HG02798 (cell line): ENCODE results near the gene VENTX.

Experiments used
- ATAC-seq: cut with Tn5 transposase; IDR thresholded peaks from one replicate; pipeline ENCODE4 v1.9.1; 2021; ENCODE audit warnings: mild to moderate bottlenecking; ENCODE audit not compliant: unreplicated experiment, poor library complexity

VENTX gene

DNA sequence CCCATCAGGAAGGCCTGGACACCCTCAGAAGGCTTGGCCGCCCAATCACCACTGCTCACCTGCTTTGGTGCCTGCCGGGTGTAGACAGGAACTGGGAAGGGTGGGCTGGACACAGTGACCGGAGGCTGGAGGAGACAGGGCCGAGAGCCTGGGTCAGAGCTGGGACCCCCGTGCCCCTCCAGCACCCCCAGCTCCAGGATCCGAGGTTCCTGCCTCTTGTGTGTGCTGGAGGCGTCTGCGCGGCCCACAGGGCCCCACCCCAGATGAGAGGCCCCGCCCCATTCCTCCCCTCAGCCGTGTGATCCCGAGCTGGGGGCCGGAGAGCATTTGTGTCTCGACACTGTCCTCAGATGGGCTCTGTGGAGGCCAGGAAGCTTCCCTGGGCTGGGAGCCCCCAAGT lies 29.6 kb downstream of the VENTX start:
- no peak for ATAC-seq

- no peak for ATAC-seq
These were observed 30.2 kb downstream of the VENTX start for GRCh38 chr10:133267829-133268228.

GRCh38 chr10:133268532-133268931 lies 30.9 kb downstream of the VENTX start:
- no peak for ATAC-seq

DNA sequence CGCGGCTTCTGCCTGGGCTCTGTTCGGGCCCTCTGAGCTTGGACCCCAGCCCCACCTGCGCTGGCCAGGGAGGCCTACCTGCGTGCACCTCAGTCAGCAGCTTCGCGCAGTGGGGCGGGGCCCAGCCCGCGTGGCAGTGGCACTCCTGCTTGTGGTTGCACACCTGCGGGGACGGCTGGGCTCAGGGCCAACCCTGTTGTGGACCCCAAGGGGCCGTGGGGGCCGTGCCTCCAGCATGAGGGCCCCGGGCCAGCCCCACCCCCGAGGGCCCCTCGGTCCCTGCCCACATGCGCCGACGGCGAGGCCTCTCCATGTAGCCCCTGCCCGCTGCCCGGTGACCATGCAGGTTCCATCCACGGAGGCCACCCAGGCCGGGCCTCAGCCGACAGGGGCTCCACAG lies 31.7 kb downstream of the VENTX start:
- ATAC-seq, result no peak

DNA sequence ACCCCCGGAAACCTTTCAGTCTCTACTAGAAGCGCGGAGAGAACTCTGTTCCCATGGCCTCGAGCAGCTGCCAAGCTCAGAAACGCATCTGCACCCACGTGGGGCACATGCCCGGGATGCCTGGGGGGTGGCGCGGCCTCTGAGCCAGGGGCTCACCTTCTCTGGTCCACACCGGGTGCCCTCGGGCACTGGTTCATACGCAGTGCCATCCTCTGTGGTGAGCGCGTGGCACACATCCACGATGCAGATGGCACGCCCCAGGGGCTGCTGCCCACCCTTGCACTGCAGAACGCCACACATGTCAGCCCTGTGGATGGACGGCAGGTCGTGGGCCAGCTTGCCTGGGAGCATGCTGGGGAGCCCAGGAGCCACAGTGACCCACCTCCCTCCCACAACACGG lies 32.5 kb downstream of the VENTX start:
- no peak for ATAC-seq

- ATAC-seq, result no peak
These were observed 33.2 kb downstream of the VENTX start for GRCh38 chr10:133270773-133271297.

- no peak for ATAC-seq
These were observed 34.1 kb downstream of the VENTX start for GRCh38 chr10:133271521-133272300.

DNA sequence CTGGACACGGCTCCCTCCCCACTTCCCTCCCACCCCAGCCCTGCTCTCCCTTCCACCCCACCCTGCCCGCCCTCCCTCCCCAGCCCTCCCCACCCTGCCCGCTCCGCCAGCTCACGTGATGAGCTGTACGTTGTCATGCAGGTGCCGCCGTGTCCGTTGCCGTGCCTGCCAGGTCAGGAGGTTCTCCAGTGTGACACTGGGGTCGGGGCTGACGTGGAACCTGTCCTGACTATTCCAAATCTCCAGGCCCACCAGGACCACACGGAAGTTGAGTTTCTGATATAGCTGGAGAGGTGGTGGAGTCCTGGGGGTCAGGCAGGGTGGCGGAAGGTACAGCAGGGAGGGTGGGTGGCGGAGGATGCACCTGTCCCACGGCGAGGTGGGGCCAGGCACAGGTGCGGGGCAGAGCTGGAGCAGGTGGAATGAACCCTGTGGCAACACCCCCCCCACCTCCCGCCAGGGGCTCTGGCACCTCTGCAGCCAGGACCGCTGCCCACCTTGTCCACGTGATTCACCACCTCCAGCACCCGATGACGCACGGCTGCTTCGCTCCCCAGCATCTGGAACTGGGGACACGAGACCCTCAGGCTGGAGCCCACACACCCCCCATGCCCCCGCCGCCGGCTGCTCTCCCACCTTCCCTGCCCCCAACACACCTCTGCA lies 34.8 kb downstream of the VENTX start:
- ATAC-seq, result no peak

DNA sequence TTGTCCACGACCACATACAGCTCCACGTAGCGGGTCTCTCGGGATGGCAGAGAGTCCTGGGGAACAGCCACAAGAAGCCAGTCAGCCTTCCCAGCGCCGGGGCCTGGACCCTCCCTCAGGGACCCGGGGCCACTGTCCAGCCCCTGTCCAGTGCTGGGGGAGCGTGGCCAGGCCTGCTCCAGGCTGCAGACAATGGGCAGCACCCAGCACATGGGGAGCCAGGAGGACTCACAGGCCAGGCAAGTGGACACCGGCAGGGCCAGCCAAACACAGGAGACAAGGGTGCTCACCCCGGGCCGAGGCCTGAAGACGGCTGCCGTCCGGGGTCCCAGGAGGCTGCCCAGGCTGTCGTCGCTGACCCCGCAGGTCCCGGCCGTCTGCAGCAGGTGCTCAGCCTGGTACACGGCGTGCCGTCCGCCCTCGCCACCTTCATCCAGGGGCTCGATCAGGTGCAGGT lies 35.3 kb downstream of the VENTX start:
- no peak for ATAC-seq

GRCh38 chr10:133273534-133274143 lies 36.0 kb downstream of the VENTX start:
- no peak for ATAC-seq

DNA sequence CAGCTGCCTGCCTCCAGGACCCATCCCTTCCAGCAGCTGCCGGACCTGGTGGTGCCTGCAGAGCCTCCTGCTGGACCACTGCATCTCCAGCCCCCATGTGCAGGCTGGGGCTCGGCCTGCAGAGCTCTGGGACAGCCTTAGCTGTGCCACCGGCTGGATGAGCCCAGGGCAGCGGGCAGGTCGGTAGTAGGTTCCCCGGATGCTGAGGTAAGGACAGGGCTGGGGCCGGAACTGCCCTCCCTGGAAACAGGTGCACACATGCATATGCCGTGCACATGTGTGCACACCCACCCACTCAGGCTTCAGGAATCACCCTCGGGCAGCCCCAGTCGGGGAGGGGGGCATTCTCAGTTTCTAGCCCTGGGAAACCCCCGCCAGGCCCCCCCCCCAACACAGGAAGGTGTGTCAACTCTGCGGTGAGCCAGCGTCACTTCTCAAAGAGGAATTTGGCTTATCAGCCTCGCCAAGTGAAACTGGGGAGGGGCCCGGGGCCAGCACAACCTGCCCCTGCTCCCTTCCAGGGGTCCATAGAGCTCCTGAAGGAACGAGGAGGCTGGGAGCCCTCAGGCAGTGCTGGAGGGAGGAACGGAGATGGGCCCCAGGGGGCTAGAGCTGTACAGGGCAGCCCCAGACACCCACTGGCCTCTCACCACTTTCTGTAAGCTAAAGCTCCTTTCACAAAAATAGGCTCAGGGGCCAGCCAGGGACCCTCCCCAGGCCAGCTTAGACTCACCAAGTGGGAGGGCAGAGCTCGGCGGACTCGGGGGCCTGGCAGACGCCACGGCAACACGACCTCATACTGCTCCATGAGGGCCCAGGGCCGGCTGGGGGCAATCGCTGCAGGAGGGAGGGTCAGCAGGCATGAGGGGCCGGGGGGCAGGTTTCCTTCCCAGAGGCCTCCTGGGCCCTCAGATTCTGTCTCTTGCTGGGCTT lies 37.4 kb downstream of the VENTX start:
- ATAC-seq, result peak; percentile 49

- peak; percentile 44 for ATAC-seq
These were observed 38.0 kb downstream of the VENTX start for GRCh38 chr10:133275684-133276092.

DNA sequence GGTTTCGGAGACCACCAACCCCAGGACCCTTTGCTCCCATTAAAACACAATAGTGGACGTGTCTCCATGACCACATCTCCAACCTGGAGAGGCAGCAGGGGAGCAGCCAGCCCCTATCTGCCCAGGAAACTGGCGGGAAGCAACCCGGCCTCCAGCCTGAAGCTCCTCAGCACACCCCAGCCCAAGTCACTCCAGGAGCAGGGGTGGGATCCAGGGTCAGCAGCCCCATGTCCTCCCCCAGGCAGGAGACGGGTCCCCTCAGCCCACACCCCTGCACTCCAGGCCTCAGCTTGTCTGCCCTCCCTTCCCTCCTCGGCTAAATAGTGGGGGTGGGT lies 38.4 kb downstream of the VENTX start:
- ATAC-seq, result no peak

DNA sequence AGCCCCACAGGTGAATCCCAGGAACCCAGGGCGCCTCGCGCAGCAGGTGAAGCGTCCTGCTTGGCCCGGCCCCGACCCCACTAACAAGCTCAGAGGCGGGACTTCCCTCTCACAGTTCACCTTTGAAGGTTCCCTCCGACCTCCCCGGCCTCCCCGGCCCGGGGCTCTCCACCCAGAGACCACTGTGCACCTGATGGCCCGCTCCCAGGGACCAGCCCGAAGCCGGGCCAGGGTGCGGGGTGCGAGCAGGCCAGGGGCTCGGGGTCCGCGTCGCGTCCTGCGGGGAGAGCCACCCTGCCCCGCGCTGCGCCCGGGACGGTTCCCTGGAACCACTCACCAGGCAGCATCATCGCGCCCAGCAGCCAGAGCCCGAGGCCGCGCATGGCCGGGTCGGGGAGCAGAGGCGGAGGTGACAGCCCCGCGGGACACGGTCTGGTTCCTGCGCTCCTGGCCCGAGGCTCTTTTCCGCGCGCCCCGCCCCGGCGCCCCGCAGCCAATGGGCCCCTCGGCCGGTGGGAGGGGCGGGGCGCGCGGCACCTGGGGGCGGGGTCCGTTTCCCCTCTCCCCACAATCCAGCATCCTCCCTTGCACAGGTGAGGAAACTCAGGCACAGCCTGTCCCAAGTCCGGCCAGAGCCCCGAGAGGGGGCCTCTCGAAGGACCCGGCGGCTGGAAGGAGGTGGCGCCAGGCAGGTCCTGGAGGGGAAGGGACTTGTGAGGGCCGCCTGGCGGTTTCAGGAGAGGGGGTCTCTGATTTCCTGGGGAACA lies 39.0 kb downstream of the VENTX start, which contains the start of gene ADAM8:
TSS of gene ADAM8 (minus strand) at position 434 of the 767 bp plus-strand sequence. CDS start at position 383, 51 bp downstream.
- peak; percentile 60 for ATAC-seq

- ATAC-seq, result no peak
These were observed 39.8 kb downstream of the VENTX start for GRCh38 chr10:133277277-133277992.

DNA sequence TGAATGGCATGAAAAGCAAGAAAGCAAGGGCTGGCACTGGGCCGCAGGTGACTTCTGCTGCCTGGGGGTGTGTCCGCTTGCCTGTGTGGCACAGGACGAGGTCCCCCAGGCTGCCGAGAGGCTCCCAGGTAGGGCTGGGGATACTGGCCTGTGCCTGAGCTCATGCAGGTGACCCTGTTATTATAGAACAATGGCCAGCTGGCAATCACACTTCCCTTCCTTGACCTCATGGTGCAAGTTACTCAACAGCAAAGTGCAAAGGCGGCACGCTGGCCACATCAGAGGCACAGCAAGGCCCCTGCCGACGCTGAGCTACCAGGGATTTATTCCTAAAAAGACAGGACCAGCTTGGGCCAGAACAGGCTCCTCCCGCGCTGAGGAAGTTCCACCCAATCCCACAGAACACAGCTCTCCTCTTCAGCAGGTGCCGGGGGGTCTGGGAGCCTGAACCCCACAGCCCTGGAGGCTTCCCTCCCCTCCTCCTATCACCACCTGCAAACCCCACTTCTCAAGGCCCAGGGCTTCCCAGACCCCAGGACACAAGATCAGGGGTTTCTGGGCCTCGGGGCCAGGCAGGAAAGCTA lies 40.4 kb downstream of the VENTX start:
- no peak for ATAC-seq

- ATAC-seq, result peak; percentile 34
These were observed 41.1 kb downstream of the VENTX start for GRCh38 chr10:133278577-133279265.
